COR-L47 (cell line): ENCODE results near the gene DTYMK.
"Not testable (repeated sequence)": the region's sequence is repeated elsewhere in the genome, so short reads cannot be mapped to it uniquely, and the experiment has no call there.

Experiments used
- DNase-seq: peaks from one replicate; lab custom pipeline; 2025; lab: John Stamatoyannopoulos, UW

Gene DTYMK

GRCh38 chr2:241686650-241687425 lies at the start of gene DTYMK:
Gene DTYMK, minus strand, starts transcription at chr2:241686815. Its CDS starts 32 bp downstream, at chr2:241686783.
- peak; percentile 83 for DNase-seq

DNA sequence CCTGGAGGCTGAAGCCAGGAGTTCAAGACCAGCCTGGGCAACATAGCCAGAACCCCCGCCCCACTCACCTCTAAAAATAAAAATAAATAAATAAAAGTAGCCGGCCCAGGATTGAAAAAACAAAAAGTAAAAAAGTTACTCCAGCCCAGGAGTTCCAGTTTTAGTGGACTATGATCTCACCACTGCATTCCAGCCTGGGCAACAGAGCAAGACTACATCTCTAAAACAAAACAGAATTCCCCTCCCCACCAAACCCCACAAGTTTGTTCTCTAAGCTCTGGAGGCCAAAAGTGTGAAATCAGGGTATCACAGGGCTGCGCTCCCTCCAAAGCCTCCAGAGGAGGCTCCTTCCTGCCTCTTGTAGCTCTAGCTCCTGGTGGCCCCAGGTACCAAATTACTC lies 49.5 kb upstream of the DTYMK start:
- no peak for DNase-seq

GRCh38 chr2:241734467-241735208 lies 48.0 kb upstream of the DTYMK start, which contains the start of gene D2HGDH:
Gene D2HGDH, plus strand, starts transcription at chr2:241734630. Its CDS starts 595 bp downstream, at chr2:241735225.
- peak; percentile 66 for DNase-seq

GRCh38 chr2:241734208-241734466 lies 47.5 kb upstream of the DTYMK start:
- no peak for DNase-seq

DNA sequence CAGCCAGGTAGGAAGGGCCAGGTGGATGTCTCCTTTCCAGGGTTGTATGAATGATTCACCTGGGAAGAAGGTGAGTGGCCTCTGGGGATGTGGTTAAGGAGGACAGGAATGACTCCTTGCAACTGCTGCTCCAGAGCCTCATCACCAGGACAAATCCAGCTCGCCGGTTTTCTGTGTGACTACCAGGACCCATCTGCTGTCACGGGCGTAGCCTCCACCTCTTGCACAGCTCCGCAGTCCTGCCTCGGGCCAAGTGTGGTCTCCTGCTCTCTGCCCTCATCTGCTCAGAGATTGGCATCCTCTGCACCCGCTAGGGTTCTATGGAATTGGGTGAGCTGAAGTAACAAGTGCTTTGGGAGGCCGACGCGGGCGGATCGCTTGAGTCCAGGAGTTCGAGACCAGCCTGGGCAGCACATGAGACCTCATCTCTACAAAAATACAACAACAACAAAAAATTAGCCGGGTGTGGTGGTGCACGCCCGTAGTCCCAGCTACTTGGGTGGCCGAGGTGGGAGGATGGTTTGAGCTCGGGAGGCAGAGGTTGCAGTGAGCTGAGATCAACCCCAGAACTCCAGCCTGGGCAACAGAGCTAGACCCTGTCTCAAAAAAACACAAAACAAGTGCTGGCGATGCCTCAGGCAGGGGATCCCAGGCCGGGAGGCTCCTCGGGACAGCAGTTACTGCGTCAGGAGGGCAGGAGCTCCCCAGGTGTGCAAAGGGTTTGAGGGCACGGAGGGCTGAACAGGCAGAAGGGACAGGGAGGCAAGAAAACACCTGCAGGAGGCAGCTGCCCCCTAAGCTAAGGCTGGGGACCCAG lies 47.0 kb upstream of the DTYMK start:
- no peak for DNase-seq

DNA sequence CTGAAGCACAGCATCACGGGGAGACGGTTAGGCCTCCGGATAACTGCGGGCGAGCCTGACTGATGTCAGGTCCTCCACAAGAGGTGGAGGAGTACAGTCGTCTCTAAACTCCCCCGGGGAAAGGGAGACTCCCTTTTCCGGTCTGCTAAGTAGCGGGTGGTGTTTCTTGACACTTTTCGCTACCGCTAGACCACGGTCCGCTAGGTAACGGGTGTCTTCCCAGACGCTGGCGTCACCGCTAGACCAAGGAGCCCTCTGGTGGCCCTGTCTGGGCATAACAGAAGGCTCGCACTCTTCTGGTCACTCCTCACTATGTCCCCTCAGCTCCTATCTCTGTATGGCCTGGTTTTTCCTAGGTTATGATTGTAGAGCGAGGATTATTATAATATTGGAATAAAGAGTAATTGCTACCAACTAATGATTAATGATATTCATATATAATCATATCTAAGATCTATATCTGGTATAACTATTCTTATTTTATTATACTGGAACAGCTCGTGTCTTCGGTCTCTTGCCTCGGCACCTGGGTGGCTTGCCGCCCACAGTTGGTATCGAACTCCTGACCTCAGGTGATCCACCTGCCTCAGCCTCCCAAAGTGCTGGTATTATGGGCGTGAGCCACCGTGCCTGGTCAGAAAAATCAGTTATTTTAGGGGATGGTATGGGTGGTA lies 46.0 kb upstream of the DTYMK start:
- not testable (repeated sequence) for DNase-seq

- no peak for DNase-seq
These were observed 44.2 kb upstream of the DTYMK start for GRCh38 chr2:241730671-241731293.

DNA sequence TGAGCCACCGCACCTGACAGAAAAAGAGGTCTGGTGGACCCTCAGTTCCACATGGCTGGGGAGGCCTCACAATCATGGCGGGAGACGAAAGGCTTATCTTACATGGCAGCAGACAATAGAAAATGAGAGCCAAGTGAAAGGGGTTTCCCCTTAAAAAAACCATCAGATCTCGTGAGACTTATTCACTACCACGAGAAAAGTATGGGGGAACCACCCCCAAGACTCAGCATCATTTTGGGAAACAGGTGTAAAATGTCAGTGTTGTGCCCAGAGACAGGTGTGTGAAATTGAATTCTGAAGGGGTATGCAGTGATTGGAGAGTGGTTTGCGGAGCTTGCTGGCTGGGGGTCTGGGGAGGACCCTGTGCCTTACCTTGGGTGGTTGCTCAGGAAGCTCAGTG lies 43.3 kb upstream of the DTYMK start:
- no peak for DNase-seq

GRCh38 chr2:241728627-241729026 lies 42.0 kb upstream of the DTYMK start:
- DNase-seq: no peak

- DNase-seq: no peak
These were observed 41.4 kb upstream of the DTYMK start for GRCh38 chr2:241728000-241728399.

- no peak for DNase-seq
These were observed 39.8 kb upstream of the DTYMK start for GRCh38 chr2:241726459-241726858.

DNA sequence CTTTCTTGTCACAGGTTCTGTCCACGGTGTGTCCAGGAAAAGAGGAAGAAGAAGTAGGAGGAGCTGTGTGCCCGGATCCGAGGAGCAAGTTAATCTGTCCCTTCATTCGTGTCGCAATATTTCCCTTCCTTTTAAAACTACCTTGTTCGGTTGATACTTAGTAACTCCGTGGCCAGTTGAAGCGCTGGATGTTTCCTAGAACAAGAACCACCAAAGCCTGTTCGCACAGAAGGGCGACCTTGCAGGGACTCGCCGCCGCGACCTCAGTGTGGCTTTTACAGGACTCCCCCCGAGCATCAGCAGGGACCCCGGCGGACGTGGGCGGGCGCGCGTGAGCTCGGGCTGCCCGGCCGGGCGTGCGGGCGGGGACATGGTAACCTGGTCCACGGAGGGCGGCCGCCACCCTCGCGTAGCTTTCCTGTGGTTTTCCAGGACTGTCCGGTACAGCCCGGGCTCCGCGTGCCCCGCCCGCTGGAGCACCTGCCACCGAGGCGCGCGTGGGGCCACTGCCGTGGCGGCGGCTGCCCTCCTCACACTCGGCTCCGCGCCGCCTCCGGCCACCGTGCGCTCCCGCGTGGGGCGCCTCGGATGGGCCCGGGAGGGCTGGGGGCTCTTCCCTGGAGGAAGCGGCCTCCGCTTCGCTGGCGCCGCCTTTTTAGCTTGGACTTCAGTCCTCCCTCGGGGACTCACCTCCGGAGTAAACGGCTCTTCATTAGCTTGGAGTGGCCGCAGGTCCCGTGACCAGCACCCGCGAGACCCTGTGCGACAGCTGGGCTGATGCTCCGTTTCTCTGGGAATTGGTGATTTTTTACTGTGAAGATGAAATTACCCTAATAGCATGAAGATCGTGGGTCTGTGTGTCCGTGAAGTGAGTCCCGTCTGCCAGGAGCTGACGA lies 38.6 kb upstream of the DTYMK start:
- no peak for DNase-seq

- no peak for DNase-seq
These were observed 37.8 kb upstream of the DTYMK start for GRCh38 chr2:241724259-241724974.

- no peak for DNase-seq
These were observed 36.4 kb upstream of the DTYMK start for GRCh38 chr2:241722896-241723454.

DNA sequence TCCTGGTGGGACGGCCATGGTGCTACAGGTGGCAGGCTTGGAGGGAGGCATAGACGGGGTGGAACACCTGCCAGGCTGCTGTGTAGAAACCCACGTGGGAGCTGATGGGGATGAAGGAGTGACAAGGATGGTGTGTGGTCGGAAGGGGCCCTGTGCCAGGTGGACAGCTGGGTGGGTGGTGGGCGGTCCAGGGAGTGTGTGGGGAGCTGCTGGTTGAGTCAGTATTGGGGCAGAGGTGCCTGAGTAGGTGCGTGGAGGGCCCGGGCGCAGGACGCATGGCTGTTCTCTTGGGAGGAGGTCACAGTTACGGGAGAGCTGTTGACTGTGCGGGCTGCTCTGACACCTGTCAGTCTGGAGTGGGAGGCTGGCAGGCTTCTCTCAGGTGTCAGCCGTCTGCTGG lies 35.2 kb upstream of the DTYMK start:
- no peak for DNase-seq

GRCh38 chr2:241720560-241720959 lies 33.9 kb upstream of the DTYMK start:
- no peak for DNase-seq

DNA sequence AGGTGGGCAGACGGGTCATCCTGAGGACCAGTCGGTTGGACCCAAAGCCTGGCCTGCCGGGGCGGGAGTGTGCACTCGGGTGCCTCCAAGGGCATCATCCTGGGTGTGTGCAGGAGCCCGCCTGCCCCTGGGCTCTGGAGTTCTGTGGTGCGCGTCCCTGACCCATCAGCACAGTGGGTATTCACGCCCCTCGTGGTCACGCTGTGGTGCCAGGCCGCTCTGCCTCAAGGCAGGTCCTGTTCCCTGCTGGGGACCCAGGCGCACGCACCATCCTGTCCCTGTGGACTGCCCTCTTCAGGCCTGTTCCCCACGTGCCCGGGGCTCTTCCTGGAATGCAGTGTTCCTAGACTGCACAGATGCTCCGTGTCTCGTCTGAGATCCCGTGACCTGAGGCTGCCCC lies 33.5 kb upstream of the DTYMK start:
- DNase-seq: no peak

GRCh38 chr2:241719093-241719492 lies 32.5 kb upstream of the DTYMK start:
- no peak for DNase-seq

GRCh38 chr2:241708879-241709278 lies 22.3 kb upstream of the DTYMK start:
- no peak for DNase-seq

DNA sequence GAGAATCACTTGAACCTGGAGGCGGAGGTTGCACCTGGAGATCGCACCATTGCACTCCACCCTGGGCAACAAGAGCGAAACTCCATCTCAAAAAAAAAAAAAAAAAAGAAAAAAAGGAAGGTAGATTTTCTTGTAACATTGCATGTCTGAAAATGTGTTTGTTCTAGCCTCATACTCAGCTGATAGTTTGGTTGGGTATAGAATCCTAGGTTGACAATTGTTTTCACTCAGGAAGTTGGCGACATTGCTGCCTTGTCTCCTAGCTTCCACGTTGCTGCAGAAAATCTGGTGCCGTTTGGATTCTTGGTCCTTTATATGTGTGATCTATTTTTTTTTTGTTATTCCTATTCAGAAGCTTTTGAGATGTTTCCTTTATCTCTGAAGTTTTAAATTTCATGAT lies 19.9 kb upstream of the DTYMK start:
- no peak for DNase-seq
